ENCODE measurements around the gene KLHL40. TPM values are rescaled to one million over a fixed set of nuclear protein-coding genes. Genes with fewer than 3 reads are reported as not detected.

The KLHL40 gene
- polyA plus RNA-seq, 6 donors from 2014 or later: not detected

DNA sequence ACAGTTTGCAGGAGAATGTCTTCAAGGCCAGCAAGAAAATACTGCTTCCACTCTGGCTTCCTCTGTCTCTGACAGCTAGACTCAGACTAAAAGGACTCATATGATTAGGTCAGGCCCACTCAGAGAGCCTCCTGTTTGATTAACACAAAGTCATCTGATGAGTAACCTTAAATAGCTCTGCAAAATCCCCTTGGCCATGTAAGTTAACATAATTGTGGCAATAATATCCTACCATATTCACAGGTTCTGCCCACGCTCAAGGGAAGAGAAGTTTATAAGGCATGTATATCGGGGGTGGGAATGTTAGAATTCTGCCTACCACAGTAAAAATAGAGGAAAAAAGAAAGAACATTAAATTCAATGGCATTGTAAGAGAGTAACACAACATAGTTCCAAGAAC lies 37.9 kb downstream of the KLHL40 start:
- peaks cover 0 to 2% (median 0%) of the 10 kb centered on the region in 7 donors for H3K9me3 Mint-ChIP-seq
- ATAC-seq (ENCODE audit: low read depth in 2 of 2): no peak
- H3K4me1 Mint-ChIP-seq: no peaks in the 10 kb centered on the region
- H3K4me3 Mint-ChIP-seq: no peak overlapping the region
- no peak overlapping the region for H3K27ac Mint-ChIP-seq
- no peak for DNase-seq
- H3K27me3 Mint-ChIP-seq: peaks cover 4 to 45% (median 37%) of the 10 kb centered on the region in 3 donors
- H3K36me3 Mint-ChIP-seq: no peaks in the 10 kb centered on the region

DNA sequence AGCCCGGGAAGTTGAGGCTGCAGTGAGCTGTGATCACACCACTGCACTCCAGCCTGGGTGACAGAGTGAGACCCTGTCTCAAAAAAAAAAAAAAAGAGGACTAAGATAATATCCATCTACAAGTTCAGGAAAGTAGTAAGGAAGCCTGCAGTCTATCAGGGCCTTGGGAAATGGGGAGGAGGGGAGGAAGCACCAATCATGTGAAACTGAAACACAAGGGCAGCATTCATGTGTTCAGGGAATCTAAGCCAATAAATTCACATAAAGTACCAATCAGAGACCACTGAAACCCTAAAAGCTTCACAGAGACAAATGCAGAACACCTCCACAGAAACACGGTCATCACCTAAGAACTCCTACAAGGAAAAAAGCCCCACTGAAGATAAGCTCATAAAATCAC lies 40.1 kb downstream of the KLHL40 start:
- DNase-seq (no peak), ATAC-seq (ENCODE audit: low read depth in 2 of 2) (no peak)
- peaks cover 0 to 2% (median 0%) of the 10 kb centered on the region in 7 donors for H3K9me3 Mint-ChIP-seq
- H3K27me3 Mint-ChIP-seq: peaks cover 10 to 42% (median 35%) of the 10 kb centered on the region in 3 donors
- no peak overlapping the region for H3K27ac Mint-ChIP-seq
- no peaks in the 10 kb centered on the region for H3K4me1 Mint-ChIP-seq
- no peaks in the 10 kb centered on the region for H3K36me3 Mint-ChIP-seq
- no peak overlapping the region for H3K4me3 Mint-ChIP-seq

DNA sequence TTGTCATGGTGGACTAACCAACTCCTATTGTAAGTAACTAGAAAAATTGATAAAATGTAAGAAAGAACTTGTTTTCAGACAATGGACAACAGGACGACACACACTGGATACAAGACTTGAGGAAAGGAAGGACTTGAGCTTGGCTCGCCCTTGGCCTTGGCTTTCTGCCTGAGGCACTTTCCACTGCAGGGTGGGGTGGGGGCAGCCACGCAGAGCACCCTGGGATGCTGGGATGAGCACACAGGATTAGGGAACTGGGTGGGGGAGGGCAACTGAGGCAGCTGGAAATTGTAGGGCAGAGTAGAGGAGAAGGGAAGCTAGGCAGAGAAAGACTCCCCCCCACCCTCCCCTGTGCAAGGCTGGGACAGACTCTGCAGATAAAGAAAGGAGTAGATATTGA lies 42.7 kb downstream of the KLHL40 start:
- ATAC-seq (ENCODE audit: low read depth in 2 of 2) (no peak), DNase-seq (no peak)
- Mint-ChIP-seq H3K27me3 (peaks cover 10 to 36% (median 29%) of the 10 kb centered on the region in 3 donors), H3K36me3 (no peaks in the 10 kb centered on the region), H3K9me3 (no peaks in the 10 kb centered on the region), H3K4me1 (no peaks in the 10 kb centered on the region), H3K27ac (no peak overlapping the region), H3K4me3 (no peak overlapping the region)

GRCh38 chr3:42728668-42729364 lies 43.5 kb downstream of the KLHL40 start:
- Mint-ChIP-seq H3K4me3 (no peak overlapping the region), H3K36me3 (no peaks in the 10 kb centered on the region), H3K27ac (no peak overlapping the region), H3K27me3 (peaks cover 10 to 30% (median 24%) of the 10 kb centered on the region in 3 donors), H3K4me1 (no peaks in the 10 kb centered on the region), H3K9me3 (no peaks in the 10 kb centered on the region)
- no peak for ATAC-seq (ENCODE audit: low read depth in 2 of 2)
- DNase-seq: no peak

GRCh38 chr3:42729404-42730145 lies 44.2 kb downstream of the KLHL40 start:
- Mint-ChIP-seq H3K27ac (no peak overlapping the region), H3K36me3 (no peaks in the 10 kb centered on the region), H3K9me3 (no peaks in the 10 kb centered on the region), H3K4me1 (no peaks in the 10 kb centered on the region), H3K4me3 (no peak overlapping the region), H3K27me3 (peaks cover 5 to 23% (median 18%) of the 10 kb centered on the region in 3 donors)
- DNase-seq: no peak
- ATAC-seq (ENCODE audit: low read depth in 2 of 2): no peak

DNA sequence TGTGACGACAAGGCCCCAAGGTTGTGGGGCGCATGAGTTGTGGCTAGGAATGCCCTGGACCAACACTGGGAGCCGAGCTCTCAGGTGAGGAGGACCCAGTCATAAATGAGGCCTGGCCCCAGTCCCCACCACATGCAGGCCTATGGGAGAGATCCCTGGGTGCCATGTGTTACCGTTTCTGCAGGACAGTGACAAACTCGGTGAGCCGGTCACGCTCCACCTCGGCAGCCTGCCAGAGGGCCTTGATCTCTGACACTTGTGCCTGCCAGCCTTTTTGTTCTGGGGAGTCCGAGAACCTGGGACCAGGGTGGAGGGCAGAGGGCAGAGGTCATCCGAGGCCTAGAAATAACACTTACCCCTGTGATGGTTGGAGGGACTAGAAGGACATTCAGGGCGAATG lies 45.0 kb downstream of the KLHL40 start:
- Mint-ChIP-seq H3K36me3 (no peaks in the 10 kb centered on the region), H3K27ac (no peak overlapping the region), H3K4me3 (no peak overlapping the region), H3K4me1 (no peaks in the 10 kb centered on the region), H3K27me3 (peaks cover 5 to 22% (median 18%) of the 10 kb centered on the region in 3 donors), H3K9me3 (no peaks in the 10 kb centered on the region)
- ATAC-seq (ENCODE audit: low read depth in 2 of 2): no peak
- DNase-seq: no peak

DNA sequence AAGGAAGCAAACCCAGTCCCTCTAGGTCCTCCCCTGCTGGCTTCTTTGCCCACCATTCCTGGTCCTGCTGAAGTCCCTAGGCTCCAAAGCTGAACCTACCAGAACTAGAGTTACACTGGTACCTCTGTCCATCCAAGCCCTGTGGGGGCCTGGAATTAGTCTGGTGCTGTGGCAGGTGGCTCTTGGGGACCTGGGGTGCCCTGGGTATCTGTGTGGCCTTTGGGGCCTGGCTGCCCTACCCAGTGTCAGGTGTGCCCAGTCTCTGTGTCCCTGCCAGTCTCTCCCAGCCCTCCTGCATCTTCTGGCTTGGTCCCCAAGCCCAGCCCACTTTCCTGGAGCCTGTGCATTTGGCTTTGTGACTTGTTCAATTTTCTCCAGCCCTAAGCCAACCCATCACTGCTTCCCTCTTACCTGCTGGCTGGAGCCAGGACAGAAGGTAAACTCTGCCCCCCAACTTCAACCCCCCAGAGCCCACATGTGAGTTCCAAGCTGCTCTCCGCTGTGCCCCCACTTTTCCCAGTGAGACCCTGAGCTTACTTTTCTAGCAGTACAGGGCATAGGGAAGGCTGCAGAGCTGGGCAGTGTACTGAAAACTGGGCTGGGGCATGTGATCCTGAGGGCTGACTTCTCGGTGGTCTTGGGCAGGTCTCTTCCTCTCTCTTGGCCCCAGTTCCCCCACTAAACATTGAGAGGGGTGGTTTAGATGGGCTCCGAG lies 45.5 kb downstream of the KLHL40 start:
- Mint-ChIP-seq H3K9me3 (no peaks in the 10 kb centered on the region), H3K27ac (no peak overlapping the region), H3K36me3 (no peaks in the 10 kb centered on the region), H3K4me3 (no peak overlapping the region), H3K4me1 (no peaks in the 10 kb centered on the region), H3K27me3 (peaks cover 5 to 17% (median 13%) of the 10 kb centered on the region in 3 donors)
- no peak for ATAC-seq (ENCODE audit: low read depth in 2 of 2)
- no peak for DNase-seq

DNA sequence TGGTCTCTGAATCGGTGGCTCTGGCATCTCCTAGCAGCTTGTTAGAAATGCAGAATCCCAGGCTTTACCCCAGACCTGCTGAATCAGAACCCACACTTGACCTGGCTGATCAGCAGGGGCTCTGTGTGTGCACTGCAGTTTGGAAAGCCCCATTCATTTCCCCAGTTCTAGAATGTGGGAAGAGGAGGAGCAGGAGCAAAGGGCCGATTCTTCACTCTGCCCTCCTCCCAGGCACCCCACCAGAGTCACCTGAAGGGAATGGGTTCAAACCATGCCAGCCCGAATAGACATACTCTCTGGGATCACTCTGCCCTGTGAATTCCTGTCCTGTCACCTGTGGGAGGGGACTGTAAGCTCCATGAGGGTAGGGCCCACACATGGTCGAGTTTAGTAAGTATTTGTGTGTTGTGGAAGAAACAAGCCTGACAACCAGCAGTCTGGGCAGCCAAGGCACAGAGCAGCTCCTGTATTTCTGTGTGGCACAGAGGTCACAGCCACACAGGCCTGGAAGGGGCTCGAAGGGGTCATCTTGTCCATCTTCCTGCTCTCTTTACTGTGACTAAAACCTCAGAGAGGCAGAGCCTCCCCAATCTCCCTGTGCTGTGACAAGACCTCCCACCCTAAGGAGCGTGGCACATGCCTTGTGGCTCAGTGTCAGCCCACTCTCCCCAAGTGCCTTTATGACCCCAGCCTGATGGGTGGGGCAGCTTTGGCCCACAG lies 46.3 kb downstream of the KLHL40 start:
- H3K36me3 Mint-ChIP-seq: no peaks in the 10 kb centered on the region
- DNase-seq: no peak
- ATAC-seq (ENCODE audit: low read depth in 2 of 2): no peak
- H3K27ac Mint-ChIP-seq: no peak overlapping the region
- H3K27me3 Mint-ChIP-seq: peaks cover 5 to 9% (median 5%) of the 10 kb centered on the region in 3 donors
- no peak overlapping the region for H3K4me3 Mint-ChIP-seq
- no peaks in the 10 kb centered on the region for H3K4me1 Mint-ChIP-seq
- H3K9me3 Mint-ChIP-seq: no peaks in the 10 kb centered on the region

DNA sequence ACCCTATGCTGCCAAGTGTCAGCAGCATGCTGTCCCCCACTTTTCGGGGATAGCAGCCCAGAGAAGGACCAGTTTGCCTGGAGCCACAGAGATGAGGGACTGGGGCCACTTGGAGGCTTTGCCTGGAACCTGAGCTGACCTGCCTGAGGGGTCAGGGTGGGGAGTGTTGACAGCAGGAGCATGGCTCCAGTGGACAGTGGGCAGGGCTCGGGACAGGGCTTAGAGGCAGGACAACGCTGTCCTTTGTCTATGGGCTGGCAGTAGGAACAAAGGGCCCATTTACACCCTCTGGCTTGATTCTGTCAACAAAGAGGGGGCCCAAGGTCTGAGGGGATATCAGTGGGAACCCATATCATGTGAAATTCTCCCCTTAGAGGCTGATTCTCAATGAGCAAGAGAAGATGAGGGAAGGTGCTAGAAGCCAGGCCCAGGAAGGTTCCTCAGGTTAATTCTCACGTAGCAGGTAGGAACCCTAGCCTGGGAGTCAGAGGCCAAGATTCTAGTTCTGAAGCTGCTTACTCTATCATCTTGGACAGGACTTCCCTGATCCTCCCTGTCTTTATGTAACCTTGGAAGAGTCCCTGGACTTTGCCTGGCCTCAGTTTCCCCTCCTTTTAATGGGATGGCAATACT lies 47.0 kb downstream of the KLHL40 start:
- Mint-ChIP-seq H3K4me1 (no peaks in the 10 kb centered on the region), H3K27me3 (peaks cover 5 to 9% (median 5%) of the 10 kb centered on the region in 3 donors), H3K4me3 (no peak overlapping the region), H3K36me3 (no peaks in the 10 kb centered on the region), H3K27ac (no peak overlapping the region), H3K9me3 (no peaks in the 10 kb centered on the region)
- DNase-seq (no peak), ATAC-seq (ENCODE audit: low read depth in 2 of 2) (no peak)

GRCh38 chr3:42732829-42733459 lies 47.6 kb downstream of the KLHL40 start:
- Mint-ChIP-seq H3K9me3 (no peaks in the 10 kb centered on the region), H3K27me3 (peaks cover 4 to 5% (median 5%) of the 10 kb centered on the region in 3 donors), H3K36me3 (no peaks in the 10 kb centered on the region), H3K27ac (peak overlapping the region in 1 of 6 donors; percentile 75), H3K4me1 (no peaks in the 10 kb centered on the region), H3K4me3 (no peak overlapping the region)
- DNase-seq (no peak), ATAC-seq (ENCODE audit: low read depth in 2 of 2) (no peak)

DNA sequence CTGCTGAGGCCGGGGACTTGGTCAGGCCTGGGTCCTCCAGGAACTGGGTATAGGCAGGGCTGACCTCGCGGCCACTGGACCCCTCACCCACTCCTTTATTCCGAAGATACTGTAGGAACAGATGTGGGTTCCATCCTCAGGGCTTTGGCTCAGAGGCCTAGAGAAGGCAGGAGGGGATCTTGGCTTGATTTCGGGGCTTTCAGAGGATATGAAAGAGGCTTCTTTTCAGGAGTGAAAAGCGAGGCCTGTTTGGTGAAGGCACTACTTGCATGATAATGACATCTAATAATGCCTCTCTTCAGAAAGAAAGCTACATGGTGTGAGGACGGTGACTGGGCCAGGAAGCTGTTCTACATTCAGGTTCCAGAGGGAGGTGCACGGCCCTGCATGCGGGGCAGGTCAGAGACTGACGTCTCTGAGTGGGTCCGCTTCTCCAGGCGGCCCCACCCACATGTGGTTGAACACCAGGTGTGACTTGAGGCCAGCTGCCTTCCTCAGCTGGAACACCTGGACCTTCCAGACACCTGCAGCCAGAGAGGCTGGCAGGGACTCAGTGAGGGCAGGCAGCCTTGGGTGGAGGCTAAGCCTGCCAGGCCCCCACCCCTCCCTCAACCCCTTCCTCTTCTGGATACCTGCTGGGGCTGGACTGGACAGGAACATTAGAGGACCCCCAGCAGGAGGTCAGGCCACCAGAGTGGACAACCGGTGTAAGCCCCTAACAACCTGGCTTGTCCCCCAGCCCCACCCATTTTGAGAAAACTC lies 48.3 kb downstream of the KLHL40 start:
- no peak for ATAC-seq (ENCODE audit: low read depth in 2 of 2)
- H3K27ac Mint-ChIP-seq: peak overlapping the region in 1 of 6 donors; percentile 75

More for the DNA sequence above, 48.3 kb downstream of the KLHL40 start:
- Mint-ChIP-seq H3K9me3 (peaks cover 0 to 2% (median 0%) of the 10 kb centered on the region in 7 donors), H3K36me3 (no peaks in the 10 kb centered on the region), H3K4me1 (peaks cover 3 to 4% (median 3%) of the 10 kb centered on the region in 3 donors), H3K4me3 (no peak overlapping the region), H3K27me3 (peaks cover 0 to 5% (median 0%) of the 10 kb centered on the region in 3 donors)
- no peak for DNase-seq
